IPS DF 4.7 (cell line): ENCODE results near the gene C7orf57.

Source experiments
- DNase-seq: peaks from one replicate; pipeline ENCODE4 v3.0.0-alpha.2; 2013; ENCODE audit warnings: low spot score; ENCODE audit errors: extremely low read depth

Gene C7orf57

DNA sequence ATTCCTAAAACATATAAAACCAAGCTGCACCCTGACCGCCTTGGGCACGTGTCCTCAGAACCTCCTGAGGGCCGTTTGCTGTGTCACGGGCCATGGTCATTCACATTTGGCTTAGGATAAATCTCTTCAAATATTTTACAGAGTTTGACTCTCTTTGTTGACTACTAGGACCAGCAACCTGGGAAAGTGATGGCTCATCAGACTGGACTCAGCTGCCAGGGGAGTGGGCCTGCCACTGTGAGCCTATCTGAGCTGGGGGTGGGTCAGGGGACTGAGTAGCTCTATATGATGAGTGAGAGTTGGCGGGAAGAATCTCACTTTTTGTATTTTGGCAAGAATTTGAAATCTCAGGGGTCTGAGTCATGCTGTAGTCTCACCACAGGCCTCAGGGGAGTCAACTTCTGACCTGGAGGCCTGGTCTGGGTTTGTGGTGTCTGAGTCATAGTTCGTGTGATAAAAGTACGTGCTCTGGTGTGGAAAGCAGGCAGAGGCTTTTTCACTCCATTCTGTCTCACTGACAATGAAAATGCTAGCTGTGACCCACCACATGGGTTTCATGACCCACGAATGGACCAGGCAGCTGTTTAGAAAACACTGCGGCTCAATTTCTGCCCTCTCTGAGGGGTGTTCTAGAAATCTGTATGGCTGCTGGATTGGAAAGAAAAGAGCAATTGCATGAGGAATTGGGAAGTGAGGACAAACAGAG is 49.5 kb downstream of the C7orf57 start:
- DNase-seq, result no peak

DNA sequence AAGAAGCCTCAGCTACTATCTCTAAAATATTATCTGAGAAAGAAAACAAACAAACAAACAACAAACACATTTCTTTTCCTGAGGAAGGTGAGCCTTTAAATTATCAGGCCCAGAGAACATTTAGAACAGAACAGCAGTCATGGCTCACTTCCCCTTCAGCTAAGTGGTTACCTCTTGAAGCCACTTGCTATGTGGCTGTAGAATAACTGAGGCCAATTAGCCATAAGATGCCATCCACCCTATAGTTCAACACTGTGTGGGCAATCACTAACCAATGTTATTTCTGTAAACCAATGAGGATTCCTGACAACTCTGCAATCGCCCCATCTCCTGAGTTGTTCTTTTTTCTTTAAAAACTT is 50.1 kb downstream of the C7orf57 start:
- DNase-seq, result no peak

DNA sequence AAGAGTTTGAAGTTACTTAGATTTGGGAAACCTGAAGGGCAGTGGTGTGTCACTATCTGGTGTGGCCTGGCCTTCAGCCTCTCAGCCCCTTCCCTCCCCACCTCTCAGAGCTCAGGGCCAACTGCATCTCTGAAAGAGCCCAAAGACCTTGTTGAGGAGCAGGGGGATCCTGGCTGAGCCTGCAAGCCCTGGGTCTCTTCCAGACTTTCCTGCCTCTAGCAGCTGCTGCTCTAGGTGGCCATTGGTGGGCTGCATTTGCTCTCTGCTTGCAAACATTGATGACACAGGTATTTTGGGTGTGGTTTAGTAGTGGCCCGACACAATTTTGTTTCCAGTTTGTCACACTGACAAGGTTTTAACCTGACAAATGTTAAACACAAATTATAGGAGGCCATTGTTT is 50.6 kb downstream of the C7orf57 start:
- no peak for DNase-seq

DNA sequence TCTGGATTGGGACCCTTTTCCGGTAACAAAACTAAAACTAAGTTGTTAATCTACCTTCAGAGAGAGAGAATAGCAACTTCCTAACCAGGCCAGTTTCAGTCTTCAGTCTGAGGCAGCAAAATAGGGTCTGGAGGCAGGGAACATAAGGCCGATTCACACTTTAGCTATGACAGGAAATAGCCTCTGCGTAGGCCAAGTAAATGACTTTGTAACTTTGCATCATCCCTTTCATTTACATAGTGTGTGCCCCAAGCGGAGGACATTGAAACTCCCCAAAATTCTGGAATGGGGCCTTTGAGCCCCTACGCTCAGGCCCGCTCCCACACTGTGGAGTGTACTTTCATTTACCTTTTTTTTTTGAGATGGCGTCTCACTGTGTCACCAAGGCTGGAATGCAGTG is 52.0 kb downstream of the C7orf57 start:
- no peak for DNase-seq

DNA sequence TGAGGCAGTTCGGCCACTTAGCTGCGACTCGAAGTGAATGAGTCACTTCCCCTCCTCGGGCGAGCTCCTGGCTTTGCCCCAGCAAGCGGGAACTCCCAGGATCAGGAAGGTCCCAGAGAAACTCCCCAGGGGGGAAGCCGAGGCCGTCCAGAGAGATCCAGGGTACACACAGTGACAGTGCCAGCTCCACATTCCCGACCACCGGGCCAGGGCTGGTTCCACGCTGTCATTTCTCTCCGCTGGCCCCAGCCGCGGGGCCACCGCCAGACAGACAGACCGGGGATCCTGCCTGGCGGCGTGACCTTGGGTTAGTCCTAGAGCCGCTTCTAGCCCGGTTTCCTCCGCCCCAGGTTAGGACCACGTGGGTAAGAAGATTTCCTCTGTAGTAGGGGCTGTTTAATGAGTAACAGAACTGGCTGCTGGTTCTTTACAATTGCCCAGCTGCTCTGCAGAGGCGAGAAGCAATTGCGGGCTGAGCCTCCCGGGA is 53.3 kb downstream of the C7orf57 start:
- DNase-seq, result no peak

DNA sequence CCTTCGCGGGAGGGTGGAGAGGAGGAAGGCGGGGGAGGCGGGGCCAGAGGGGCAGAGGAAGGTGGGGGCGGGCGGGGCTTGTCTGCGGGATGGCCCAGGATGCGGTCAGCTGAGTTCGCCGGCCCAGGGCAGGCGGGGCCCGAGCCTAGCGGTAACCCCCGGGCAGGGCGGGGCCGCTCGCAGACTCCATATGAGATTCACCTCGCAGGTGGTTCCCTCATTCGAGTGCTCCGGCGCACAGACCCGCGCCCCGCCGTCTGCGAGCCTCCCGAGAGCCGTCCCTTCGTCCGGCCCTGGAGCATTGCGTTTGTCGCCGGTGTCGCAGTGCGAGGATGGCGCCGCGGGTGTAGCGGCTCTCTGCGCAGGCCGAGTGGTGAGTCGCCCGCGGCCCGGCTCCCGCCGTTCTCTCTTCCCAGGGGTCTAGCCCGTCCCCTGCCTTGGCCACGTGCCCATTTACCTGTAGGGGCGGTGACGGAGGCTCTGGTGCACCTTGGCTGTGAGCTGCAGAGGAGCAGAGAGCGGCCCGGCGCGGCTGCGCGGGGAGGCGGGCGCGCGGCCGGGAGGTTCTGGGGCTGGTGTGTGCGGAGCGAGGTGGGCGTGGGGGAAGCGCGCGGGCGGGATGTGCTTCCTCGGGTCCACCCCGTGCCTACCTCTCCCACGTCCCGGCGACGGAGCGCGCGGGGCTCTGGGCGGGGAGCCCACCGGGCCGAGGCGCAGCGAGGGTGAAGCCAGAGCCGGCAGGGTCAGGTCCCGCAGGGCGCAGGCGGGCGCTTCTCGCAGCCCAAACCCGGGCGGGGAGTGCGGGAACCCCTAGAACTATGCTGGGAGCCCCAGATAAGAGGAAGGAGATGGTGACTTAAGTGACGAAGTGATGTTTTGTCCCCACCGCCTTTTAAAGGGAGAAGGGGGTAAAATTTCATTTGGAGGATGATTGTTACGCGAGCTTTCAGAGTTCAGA is 54.0 kb downstream of the C7orf57 start, which contains the start of gene UPP1:
Gene UPP1 (plus strand): TSS at position 220 of the 958 bp plus-strand sequence. CDS start 5,519 bp downstream, outside the sequence.
- no peak for DNase-seq

DNA sequence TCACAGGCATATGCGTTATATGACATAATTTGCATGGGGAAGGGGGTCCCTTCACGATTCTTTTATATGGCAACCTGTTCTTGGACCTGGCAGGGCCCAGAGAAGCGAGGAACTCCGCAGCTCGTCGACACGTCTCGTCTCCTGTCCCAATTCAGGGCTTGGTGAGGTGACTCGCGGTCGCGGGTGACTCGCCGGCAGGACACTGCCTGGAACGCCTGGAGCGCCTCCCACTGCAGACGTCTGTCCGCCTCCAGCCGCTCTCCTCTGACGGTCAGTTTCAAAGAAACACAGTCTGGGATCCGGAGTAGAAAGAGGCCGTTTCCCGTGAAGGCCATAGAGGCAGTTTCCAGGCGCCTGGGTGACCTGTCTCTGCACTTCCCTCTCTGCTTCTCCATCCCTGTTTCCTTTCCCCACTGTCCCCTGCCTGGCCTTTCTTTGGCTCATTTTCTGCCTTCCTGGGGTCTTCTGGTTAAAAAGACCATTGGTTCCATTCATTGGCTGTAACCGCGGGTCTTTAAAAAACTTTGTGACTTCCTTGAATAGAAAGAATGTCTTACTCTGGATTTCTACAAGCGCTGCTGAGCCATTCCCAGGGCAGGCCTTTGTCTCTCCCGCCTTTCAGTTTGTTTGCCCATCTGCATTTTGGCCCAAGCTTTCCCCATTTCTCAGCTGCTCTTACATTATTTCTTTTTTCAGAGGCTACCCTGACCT is 54.9 kb downstream of the C7orf57 start:
- no peak for DNase-seq

DNA sequence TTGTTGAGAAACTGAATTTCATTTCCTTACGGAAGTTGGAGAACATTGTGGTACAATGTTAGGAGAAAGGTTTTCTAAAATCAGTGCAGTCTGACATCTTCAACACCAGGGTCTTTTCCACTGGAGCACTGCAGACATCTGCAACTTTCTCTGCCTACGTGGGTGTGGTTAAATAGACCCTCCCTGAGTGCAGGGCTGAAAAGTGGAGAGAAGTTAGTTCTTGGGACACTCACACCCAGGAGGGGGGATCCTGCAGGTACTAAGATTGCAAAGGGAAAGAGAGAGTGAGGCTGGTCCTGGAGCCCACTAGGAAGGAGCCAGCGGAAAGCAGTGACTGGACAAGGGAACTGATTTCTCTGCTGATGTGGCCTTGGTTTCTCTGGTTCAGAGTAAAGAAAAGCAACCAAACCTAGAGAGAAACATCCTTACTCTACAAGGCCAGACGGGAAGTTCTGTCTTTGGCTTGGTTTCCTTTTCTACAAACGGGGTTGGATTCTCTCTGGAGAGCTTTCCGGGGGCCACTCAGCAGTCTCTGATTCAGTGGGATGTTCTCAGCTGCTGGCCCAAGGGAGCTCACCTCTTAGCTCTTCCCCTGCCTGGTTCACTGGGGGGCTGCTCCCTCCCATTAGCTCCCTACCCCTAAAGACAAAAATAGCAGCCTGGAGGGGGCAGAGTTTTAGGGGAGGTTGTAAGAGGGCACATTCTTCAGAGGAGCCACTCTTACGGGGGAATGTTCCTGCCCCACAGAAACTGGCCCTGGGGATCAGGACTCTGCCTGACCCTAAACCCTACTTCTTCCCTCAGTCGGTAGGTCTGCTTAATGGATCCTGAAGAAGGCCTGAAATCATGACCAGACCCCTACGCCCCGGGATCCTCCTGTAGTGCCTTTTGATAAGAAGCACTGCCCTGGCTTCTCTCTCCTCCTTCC is 56.4 kb downstream of the C7orf57 start:
- DNase-seq, result no peak

DNA sequence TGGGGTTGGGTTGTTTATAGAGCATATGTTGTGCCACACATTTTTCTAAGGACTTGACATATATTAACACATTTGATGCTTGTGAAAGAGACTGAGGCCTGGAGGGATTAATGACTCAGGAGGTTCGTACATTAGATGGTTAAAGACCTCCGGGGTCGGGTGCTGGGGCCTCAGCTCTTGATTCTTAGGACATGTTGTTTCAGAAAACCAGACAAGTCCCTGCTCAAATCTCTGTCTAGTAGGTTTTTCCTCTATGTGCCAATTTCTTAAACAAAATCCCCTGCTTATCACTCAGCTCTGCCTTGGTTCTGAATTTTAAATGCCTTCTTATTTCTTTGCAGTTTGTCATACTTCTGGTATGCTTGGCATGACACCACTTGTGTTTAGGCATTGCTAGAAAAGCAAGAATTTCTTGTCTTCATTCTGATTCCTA is 59.5 kb downstream of the C7orf57 start:
- DNase-seq, result no peak

DNA sequence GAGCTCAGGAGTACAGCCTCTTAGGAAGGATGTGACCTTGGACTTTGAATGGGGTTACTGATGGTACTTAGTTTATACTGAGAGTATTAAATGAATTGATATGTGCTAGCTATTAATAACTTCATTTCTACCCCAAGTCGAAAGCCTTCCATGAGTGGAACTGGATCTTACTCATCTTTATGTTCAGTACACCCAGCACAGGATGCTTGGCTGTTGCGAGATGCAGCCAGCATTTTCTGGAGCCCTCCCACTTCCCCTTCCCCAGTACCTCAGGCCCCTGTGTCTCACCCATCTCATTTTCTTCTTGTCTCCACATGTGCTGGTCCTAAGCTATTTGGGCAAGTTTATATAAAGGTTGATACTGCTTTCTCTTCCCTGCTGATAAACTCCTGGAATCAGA is 60.9 kb downstream of the C7orf57 start:
- no peak for DNase-seq

DNA sequence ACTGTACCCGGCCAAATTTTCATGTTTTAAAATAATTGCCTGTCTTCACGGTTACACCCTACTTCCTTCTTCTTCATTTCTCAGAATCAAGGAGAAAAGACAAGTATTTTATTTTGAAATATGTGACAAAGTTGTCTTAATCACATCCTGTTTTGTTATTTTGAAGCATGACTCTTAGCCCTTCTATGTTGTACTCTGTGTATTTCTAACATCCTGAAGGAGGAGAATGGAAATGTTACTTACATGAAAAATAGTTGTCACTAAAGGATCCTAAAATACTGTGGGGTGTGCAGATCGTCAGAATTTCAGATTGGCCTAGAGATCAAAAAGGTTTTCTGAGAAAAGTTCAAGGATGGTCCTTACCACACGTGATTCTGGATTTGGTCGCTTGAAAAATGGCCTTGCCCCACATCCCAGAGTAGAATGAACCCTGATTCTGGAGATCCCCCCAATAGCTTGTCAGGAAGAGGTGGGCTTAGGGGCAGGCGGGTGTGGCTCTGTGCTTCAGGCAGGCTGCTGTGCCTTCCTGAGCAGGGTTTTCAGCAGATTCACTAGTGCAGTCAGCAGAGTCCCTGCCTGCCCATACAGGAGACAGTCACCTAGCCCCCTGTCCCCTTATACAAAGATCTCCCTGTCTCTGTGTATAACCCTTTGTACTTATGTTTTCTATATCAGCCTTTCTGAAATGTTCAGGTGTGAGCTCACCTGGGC is 62.3 kb downstream of the C7orf57 start:
- no peak for DNase-seq

DNA sequence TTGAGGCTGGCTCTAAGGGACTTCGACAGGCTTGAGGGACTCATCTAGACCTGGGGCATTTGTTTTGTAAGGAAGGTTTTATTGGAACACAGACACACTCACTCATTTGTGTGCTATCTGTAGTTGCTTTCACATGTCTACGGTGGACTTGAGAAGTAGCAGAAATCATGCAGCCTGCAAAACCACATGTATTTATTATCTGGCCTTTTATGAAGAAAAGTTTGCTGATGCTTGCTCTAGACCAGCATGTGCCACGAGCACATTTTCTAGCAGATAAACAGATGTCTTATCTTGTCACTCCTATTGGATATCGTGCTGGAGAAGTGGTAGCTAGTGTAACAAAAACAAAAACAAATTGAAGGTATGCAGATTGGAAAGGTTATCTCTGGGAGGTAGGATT is 63.5 kb downstream of the C7orf57 start:
- no peak for DNase-seq

DNA sequence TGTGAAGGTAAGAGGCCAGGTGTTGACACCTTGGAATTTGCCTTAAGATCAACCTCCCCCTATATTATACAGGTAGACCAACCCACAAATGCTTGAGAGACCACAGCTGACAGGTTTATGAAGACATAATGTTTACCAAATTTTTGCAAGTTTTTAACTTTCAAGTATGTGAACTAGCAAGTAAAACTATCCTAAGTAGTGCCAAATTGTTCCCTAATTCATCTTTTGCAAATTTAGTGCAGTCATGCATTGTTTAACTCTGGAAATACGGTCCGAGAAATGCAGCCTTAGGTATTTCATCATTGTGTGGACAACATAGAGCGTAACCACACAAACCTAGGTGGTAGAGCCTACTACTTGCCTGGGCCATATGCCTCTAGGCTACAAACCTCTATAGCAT is 64.4 kb downstream of the C7orf57 start:
- no peak for DNase-seq

DNA sequence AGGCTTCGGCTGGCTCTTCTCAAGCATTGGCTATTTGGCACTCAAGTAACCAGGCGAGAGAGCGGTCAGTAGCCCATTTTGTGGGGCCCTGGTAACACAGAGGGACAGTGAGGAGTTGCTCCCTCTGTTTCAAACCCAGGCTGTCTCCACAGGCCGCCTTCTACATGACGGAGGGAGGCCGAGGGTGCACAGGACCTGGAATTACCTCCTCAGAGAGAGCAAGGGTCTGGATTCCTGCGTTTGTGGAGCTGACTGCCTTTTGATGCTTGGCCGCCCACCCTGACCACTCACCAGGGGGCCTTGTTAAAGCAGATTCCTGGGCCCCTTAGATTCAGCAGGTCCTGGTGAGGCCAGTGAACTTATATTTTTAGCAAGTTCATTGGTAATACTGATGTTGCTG is 66.0 kb downstream of the C7orf57 start:
- no peak for DNase-seq

DNA sequence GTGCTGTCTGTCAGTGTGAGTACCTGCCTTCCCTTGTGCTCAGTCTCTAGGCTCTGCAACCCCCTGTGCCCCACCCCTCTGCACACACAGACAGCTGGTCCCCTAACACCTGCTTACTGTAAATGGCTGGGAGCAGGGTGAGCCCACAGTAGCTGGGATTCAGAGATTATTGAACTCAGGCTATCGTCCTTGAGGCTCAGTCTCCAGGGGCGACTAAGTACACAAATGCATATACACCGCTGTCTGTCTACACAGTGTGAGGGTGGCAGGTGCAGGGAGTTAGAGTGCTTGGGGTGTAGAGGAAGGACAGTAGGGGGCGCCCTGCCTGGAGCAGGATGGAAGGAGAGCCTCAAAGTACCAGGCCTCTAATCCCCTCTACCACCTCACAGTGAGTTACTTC is 66.6 kb downstream of the C7orf57 start:
- no peak for DNase-seq

DNA sequence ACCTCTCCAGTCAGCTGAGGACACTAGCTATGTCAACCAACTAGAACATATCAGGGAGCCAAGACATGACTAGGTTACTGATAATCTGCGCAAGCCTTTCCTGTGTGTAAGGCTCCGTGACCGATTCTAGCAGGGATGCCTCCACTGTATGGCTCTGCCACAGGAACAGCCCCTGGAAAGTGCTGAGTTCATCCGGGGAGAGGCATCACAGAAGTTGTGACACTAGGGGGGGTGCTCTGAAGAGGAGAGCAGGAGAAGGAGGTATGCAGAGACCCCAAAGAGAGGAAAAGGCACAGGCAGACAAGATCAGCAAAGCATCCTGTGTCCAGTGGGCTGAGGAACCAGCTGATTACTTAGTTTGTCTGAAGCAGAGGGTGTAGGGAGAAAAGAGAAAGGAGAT is 67.2 kb downstream of the C7orf57 start:
- DNase-seq, result no peak

DNA sequence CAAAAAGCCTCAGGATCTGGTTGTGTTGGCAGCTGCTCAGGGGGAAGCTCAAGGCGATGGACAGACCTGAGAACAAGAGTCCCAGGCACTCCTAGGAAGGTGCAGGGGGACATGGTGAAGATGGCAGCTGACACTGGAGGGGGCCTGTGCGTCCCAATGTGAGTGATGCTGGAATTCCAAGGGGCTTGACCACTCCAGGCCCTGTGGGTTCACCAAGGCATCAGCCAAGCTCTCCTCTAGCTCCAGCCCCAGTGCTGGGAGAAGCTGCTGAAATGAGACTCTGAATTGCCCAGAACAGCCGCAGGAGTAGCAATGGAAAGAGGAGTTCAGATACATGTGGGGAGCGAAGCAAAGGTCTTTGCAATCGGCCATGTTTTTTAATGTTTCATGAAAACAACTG is 69.7 kb downstream of the C7orf57 start:
- DNase-seq, result no peak

DNA sequence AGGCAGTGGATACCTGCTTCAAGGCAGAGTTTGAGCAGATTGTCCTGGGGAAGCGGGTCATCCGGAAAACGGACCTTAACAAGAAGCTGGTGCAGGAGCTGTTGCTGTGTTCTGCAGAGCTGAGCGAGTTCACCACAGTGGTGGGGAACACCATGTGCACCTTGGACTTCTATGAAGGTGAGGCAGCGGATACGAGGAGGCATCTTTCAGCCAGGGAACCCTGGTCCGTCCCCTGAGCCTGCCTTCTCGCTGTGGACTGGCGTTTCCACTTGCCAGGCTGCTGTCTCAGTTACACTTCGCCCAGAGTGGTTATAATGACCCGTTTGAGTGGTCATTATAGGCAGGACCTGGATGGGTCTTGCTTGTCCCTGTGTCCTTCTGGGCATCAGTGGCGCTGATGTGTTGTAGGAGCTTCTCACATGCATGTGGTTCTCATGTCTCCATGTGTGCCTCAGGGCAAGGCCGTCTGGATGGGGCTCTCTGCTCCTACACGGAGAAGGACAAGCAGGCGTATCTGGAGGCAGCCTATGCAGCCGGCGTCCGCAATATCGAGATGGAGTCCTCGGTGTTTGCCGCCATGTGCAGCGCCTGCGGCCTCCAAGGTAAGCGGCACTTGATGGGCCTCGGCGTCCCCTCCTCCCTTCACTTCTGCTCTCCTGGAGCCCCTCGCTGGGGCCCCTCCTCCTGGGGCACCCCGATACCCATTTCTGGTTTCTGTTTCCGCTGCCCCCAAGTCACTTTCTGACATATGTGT is 71.7 kb downstream of the C7orf57 start:
- DNase-seq, result no peak

DNA sequence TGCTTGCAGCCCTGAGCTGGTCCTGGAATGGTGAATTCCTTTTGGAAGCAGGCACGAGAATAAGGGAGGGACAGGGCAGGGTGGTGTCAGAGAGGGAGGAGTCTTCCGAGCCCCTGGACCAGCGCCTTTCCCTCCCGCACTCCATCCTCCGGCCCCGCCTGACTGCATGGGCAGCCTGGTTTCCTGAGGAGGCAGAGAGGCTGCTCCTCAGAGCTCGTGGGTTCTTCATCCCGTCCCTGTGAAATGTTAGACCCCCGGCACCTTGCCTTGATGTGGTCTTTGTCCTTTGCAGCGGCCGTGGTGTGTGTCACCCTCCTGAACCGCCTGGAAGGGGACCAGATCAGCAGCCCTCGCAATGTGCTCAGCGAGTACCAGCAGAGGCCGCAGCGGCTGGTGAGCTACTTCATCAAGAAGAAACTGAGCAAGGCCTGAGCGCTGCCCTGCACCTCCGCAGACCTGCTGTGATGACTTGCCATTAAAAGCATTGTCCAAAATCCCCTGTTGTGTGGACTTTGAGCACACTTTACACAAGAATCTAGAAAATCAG is 72.7 kb downstream of the C7orf57 start:
- no peak for DNase-seq
